GM21367 (cell line): Measurements from ENCODE around the gene CPT1A.

ENCODE experiments used
- ATAC-seq: cut with Tn5 transposase; IDR thresholded peaks from one replicate; pipeline ENCODE4 v1.9.1; 2021; ENCODE audit not compliant: unreplicated experiment

The CPT1A gene

GRCh38 chr11:68804786-68805185 is 36.9 kb downstream of the CPT1A start:
- no peak for ATAC-seq

- ATAC-seq = no peak
Measured at GRCh38 chr11:68803766-68804165, 38.0 kb downstream of the CPT1A start.

GRCh38 chr11:68798221-68798813 is 43.4 kb downstream of the CPT1A start:
- no peak for ATAC-seq

- ATAC-seq = no peak
Measured at GRCh38 chr11:68796801-68797200, 44.9 kb downstream of the CPT1A start.

GRCh38 chr11:68792400-68792966 is 49.2 kb downstream of the CPT1A start:
- ATAC-seq = no peak

GRCh38 chr11:68784653-68785052 is 57.1 kb downstream of the CPT1A start:
- no peak for ATAC-seq

- ATAC-seq = no peak
Measured at GRCh38 chr11:68783216-68783821, 58.4 kb downstream of the CPT1A start.

GRCh38 chr11:68782711-68783110 is 59.0 kb downstream of the CPT1A start:
- ATAC-seq = no peak

- ATAC-seq = no peak
Measured at GRCh38 chr11:68780829-68781228, 60.9 kb downstream of the CPT1A start.

- ATAC-seq = no peak
Measured at GRCh38 chr11:68778205-68778604, 63.5 kb downstream of the CPT1A start.

GRCh38 chr11:68776442-68777235 is 65.1 kb downstream of the CPT1A start:
- ATAC-seq = no peak

- ATAC-seq = no peak
Measured at GRCh38 chr11:68775951-68776388, 65.7 kb downstream of the CPT1A start.

GRCh38 chr11:68774194-68774585 is 67.5 kb downstream of the CPT1A start:
- ATAC-seq = no peak

GRCh38 chr11:68773521-68774193 is 68.1 kb downstream of the CPT1A start:
- ATAC-seq = no peak

- ATAC-seq = no peak
Measured at GRCh38 chr11:68772936-68773335, 68.8 kb downstream of the CPT1A start.

GRCh38 chr11:68770781-68771180 is 70.9 kb downstream of the CPT1A start:
- no peak for ATAC-seq

- no peak for ATAC-seq
Measured at GRCh38 chr11:68767672-68768071, 74.0 kb downstream of the CPT1A start.

- no peak for ATAC-seq
Measured at GRCh38 chr11:68766786-68767185, 74.9 kb downstream of the CPT1A start.

- ATAC-seq = no peak
Measured at GRCh38 chr11:68764746-68765145, 77.0 kb downstream of the CPT1A start.

- ATAC-seq = no peak
Measured at GRCh38 chr11:68763926-68764657, 77.6 kb downstream of the CPT1A start.
